ENCODE measurements around the gene CCN6. TPM values are rescaled to one million over a fixed set of nuclear protein-coding genes. Genes with fewer than 3 reads are reported as not detected.

Gene CCN6
- total RNA-seq, 1 experiment from 2014 or later, result not detected

DNA sequence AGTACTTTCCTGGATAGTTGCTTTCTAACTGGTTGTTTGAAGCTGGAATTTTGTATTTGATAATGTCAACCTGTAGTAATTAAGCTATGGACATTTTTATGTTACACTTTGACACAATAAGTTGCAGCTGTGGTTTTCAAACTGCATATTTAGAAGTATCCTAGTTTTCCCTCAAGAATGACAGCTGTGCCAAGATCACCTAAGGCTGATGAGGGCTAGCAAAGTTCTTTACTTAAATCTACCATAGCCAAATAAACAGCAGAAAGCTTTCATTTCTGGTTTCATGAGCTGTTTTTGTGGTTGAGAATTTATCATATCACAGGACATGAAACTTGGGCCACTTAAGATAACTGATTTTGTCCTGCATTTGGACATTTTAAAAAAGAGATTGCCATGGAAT lies 64.1 kb downstream of the CCN6 start:
- H4K91ac ChIP-seq (ENCODE audit: insufficient read length, low read depth, low read length), result no peak overlapping the region

More for the DNA sequence above, 64.1 kb downstream of the CCN6 start:
- H2BK20ac ChIP-seq (ENCODE audit: low read depth, low read length, poor library complexity, severe bottlenecking), result no peak overlapping the region
- no peak overlapping the region for H3K23ac ChIP-seq (ENCODE audit: insufficient read length, low read depth, low read length)
- H3K14ac ChIP-seq (ENCODE audit: insufficient read depth, low read length), result no peak overlapping the region
- no peak overlapping the region for H3K4me3 Mint-ChIP-seq
- H2BK12ac ChIP-seq (ENCODE audit: insufficient read length, low read depth, low read length), result no peak overlapping the region
- H3K36me3 Mint-ChIP-seq (ENCODE audit: insufficient read depth in 1 of 3, low read depth in 3 of 3), result no peaks in the 10 kb centered on the region
- H3K27ac ChIP-seq (ENCODE audit: insufficient read length, low read depth, low read length), result no peak overlapping the region
- H3T11ph ChIP-seq (ENCODE audit: low read length), result no peak overlapping the region
- H3K27me3 ChIP-seq (ENCODE audit: insufficient read depth, low read length), result no peaks in the 10 kb centered on the region
- H3K79me1 ChIP-seq (ENCODE audit: insufficient read depth, low read depth, low read length, poor library complexity, severe bottlenecking), result no peaks in the 10 kb centered on the region
- no peak overlapping the region for H3K56ac ChIP-seq (ENCODE audit: insufficient read length, low read depth, low read length)
- H4K8ac ChIP-seq (replicated peaks; ENCODE audit: insufficient read length, low read depth, low read length), result no peak overlapping the region
- H2AK5ac ChIP-seq (ENCODE audit: insufficient read length, low read length), result no peak overlapping the region
- H3K4ac ChIP-seq (ENCODE audit: low read depth, low read length), result no peak overlapping the region
- peaks cover 3% of the 10 kb centered on the region in 2 experiments for H3K4me1 Mint-ChIP-seq
- no peak overlapping the region for H3K9ac ChIP-seq (ENCODE audit: extremely low read depth, insufficient read length, low read length)
- no peak overlapping the region for H3K4me2 ChIP-seq (ENCODE audit: insufficient read depth, insufficient read length, low read length)
- no peak overlapping the region for H2AFZ ChIP-seq (ENCODE audit: low read length)
- no peaks in the 10 kb centered on the region for H3K9me3 Mint-ChIP-seq
- H3K79me2 ChIP-seq (ENCODE audit: insufficient read depth, low read length), result no peaks in the 10 kb centered on the region
- H3K18ac ChIP-seq (ENCODE audit: insufficient read length, low read depth, low read length), result no peak overlapping the region
- H3K27ac Mint-ChIP-seq, result no peak overlapping the region
- no peak for DNase-seq
- no peak overlapping the region for H2BK15ac ChIP-seq (ENCODE audit: low read depth, low read length)
- no peaks in the 10 kb centered on the region for H3K27me3 Mint-ChIP-seq (ENCODE audit: low read depth)
- H4K20me1 ChIP-seq (ENCODE audit: control insufficient read depth, insufficient read depth, insufficient read length), result no peaks in the 10 kb centered on the region
- H4K5ac ChIP-seq (ENCODE audit: insufficient read length, low read depth, low read length), result no peak overlapping the region
- TF ChIP-seq, protein P1, sequence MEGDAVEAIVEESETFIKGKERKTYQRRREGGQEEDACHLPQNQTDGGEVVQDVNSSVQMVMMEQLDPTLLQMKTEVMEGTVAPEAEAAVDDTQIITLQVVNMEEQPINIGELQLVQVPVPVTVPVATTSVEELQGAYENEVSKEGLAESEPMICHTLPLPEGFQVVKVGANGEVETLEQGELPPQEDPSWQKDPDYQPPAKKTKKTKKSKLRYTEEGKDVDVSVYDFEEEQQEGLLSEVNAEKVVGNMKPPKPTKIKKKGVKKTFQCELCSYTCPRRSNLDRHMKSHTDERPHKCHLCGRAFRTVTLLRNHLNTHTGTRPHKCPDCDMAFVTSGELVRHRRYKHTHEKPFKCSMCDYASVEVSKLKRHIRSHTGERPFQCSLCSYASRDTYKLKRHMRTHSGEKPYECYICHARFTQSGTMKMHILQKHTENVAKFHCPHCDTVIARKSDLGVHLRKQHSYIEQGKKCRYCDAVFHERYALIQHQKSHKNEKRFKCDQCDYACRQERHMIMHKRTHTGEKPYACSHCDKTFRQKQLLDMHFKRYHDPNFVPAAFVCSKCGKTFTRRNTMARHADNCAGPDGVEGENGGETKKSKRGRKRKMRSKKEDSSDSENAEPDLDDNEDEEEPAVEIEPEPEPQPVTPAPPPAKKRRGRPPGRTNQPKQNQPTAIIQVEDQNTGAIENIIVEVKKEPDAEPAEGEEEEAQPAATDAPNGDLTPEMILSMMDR (conservative IDR thresholded peaks at IDR 0.05), result no peak
- no peak overlapping the region for H2BK5ac ChIP-seq (ENCODE audit: insufficient read length, low read length)
- no peaks in the 10 kb centered on the region; the same call in 1 of the 2 replicates for H3K4me1 ChIP-seq (ENCODE audit: insufficient read depth, low read length)
- H3K23me2 ChIP-seq (ENCODE audit: insufficient read length, low read depth, low read length, poor library complexity, severe bottlenecking), result no peaks in the 10 kb centered on the region
- H3K9me3 ChIP-seq (ENCODE audit: control insufficient read depth, low read depth, low read length), result no peaks in the 10 kb centered on the region
- no peak overlapping the region for H2BK120ac ChIP-seq (ENCODE audit: low read depth, low read length, poor library complexity, severe bottlenecking)

Other genes with a start within 250 kb of the CCN6 start
- 63.3 and 64.8 TPM in 2 replicates for gene FYN, start 180.7 kb upstream of the CCN6 start, total RNA-seq (2021)
- 11.6 and 12.9 TPM in 2 replicates for gene TUBE1, start 33.4 kb downstream of the CCN6 start, total RNA-seq (2021)
- 8.2 and 9.0 TPM in 2 replicates for gene FAM229B, start 33.5 kb downstream of the CCN6 start, total RNA-seq (2021)
- 1.0 and 1.1 TPM in 2 replicates for gene LAMA4, start 200.5 kb downstream of the CCN6 start, total RNA-seq (2021)